Measurements from ENCODE around the gene RNF215.

Gene RNF215

GRCh38 chr22:30393885-30394284 lies 6.7 kb upstream of the RNF215 start:
- DNase-seq, result no peak

- DNase-seq, result no peak
Measured at GRCh38 chr22:30393322-30393680, 6.1 kb upstream of the RNF215 start.

GRCh38 chr22:30392661-30393321 lies 5.6 kb upstream of the RNF215 start:
- no peak for DNase-seq

- peak; percentile 42 for DNase-seq
Measured at GRCh38 chr22:30390974-30391691, 3.9 kb upstream of the RNF215 start.

GRCh38 chr22:30386608-30386959 lies 627 bp downstream of the RNF215 start:
- no peak for DNase-seq

- no peak for DNase-seq
Measured at GRCh38 chr22:30385942-30386341, 1.3 kb downstream of the RNF215 start.

- no peak for DNase-seq
Measured at GRCh38 chr22:30383061-30383460, 4.2 kb downstream of the RNF215 start.

GRCh38 chr22:30382340-30382739 lies 4.9 kb downstream of the RNF215 start:
- DNase-seq, result no peak

GRCh38 chr22:30381264-30381663 lies 5.9 kb downstream of the RNF215 start:
- DNase-seq, result no peak

GRCh38 chr22:30380011-30380410 lies 7.2 kb downstream of the RNF215 start:
- no peak for DNase-seq

GRCh38 chr22:30375312-30375849 lies 11.8 kb downstream of the RNF215 start:
- DNase-seq, result no peak

GRCh38 chr22:30373331-30374325 lies 13.6 kb downstream of the RNF215 start:
- DNase-seq, result no peak

- no peak for DNase-seq
Measured at GRCh38 chr22:30372915-30373314, 14.3 kb downstream of the RNF215 start.

- no peak for DNase-seq
Measured at GRCh38 chr22:30371981-30372380, 15.2 kb downstream of the RNF215 start.

GRCh38 chr22:30371321-30371720 lies 15.9 kb downstream of the RNF215 start:
- no peak for DNase-seq

GRCh38 chr22:30370641-30371230 lies 16.5 kb downstream of the RNF215 start:
- DNase-seq, result no peak

- no peak for DNase-seq
Measured at GRCh38 chr22:30368420-30368819, 18.8 kb downstream of the RNF215 start.

- no peak for DNase-seq
Measured at GRCh38 chr22:30365891-30366290, 21.3 kb downstream of the RNF215 start.

- DNase-seq, result no peak
Measured at GRCh38 chr22:30362651-30363281, 24.4 kb downstream of the RNF215 start.

GRCh38 chr22:30361916-30362650 lies 25.1 kb downstream of the RNF215 start:
- no peak for DNase-seq

- no peak for DNase-seq
Measured at GRCh38 chr22:30358541-30358940, 28.7 kb downstream of the RNF215 start.
